ENCODE measurements around the gene CACNA1I.

Gene CACNA1I

DNA sequence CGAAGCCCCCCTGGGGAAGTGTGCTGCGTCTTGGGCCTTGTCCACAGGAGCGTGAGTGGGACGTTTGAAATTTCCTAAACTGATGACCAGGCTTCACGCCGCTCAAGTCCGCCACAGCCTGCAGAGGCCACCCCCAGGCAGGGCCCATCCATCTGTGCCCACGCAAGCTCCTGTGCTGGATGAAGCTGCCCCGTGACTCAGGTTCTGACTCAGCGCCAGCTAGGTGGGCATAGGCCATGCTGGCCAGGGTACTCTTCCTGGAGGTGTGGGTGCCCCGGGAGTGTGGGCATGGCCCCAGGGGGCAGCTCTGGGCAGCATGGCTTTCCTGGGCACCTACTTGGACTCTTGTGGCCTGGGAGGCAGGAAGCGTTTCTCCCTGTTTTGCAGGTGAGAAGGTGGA lies 134.8 kb downstream of the CACNA1I start:
- no peak for DNase-seq (ENCODE audit: low read depth)
- H3K4me3 ChIP-seq (ENCODE audit: low read depth, low read length) = no peak overlapping the region
- TF ChIP-seq, protein P1, sequence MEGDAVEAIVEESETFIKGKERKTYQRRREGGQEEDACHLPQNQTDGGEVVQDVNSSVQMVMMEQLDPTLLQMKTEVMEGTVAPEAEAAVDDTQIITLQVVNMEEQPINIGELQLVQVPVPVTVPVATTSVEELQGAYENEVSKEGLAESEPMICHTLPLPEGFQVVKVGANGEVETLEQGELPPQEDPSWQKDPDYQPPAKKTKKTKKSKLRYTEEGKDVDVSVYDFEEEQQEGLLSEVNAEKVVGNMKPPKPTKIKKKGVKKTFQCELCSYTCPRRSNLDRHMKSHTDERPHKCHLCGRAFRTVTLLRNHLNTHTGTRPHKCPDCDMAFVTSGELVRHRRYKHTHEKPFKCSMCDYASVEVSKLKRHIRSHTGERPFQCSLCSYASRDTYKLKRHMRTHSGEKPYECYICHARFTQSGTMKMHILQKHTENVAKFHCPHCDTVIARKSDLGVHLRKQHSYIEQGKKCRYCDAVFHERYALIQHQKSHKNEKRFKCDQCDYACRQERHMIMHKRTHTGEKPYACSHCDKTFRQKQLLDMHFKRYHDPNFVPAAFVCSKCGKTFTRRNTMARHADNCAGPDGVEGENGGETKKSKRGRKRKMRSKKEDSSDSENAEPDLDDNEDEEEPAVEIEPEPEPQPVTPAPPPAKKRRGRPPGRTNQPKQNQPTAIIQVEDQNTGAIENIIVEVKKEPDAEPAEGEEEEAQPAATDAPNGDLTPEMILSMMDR (IDR thresholded peaks at IDR 0.05; ENCODE audit: low read depth, low read length, missing control alignments) = no peak

DNA sequence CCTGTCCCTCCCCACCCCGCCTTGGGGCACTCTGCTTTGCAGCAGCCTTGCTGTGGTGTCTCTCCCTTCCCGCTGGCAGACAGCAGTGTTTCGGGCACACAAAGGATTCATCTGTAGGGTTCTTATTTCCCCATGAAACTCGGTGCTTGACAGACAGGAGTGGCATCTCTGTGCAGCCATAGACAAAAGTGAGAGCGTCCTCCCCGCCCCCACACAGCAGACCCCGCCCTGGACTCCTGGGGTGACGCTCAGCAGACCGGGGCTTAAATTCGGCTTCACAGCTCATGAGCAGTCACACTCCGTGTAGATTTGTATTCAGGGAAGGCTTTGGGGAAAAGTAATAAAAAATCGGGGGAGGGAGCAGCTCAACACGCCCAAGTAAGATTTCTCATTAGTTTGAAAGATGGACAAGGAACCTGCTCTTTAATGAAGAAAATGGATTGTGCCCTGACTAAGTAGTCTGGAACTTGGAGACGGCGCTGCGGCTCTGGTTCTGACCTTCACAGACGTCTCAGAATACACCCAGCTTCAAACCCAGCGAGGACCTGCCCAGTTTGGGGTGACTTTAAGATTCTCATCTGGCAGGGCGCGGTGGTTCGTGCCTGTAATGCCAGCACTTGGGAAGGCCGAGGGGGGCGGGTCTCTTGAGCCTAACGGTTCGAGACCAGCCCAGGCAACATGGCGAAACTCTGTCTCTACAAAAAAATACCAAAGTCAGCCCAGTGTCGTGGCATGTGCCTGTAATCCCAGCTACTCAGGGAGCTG lies 136.0 kb downstream of the CACNA1I start:
- TF ChIP-seq, protein P1 (IDR thresholded peaks at IDR 0.05; ENCODE audit: low read depth, low read length, missing control alignments) = no peak
- H3K4me3 ChIP-seq (ENCODE audit: low read depth, low read length) = no peak overlapping the region
- DNase-seq (ENCODE audit: low read depth) = no peak

DNA sequence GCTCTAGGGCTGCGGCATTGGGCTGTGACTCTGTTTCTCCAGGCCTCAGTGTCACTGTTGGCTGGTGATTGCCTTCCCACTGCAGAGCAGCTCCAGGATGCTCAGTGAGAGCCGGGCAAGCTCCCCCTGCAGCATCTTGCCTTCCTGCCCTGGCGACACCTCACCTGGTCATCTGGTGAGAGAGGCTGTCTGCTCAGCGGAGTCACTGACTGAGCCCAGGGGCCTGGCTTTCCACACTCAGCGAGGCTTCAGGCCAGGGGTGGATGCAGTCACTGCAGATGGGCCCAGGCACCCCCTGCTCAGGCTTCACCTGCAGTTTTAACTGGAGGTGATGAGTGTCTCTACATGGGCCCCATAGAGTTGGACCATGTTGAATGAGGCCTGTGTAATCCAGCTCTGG lies 136.8 kb downstream of the CACNA1I start:
- TF ChIP-seq, protein P1 (IDR thresholded peaks at IDR 0.05; ENCODE audit: low read depth, low read length, missing control alignments) = no peak
- DNase-seq (ENCODE audit: low read depth) = no peak
- H3K4me3 ChIP-seq (ENCODE audit: low read depth, low read length) = no peak overlapping the region

DNA sequence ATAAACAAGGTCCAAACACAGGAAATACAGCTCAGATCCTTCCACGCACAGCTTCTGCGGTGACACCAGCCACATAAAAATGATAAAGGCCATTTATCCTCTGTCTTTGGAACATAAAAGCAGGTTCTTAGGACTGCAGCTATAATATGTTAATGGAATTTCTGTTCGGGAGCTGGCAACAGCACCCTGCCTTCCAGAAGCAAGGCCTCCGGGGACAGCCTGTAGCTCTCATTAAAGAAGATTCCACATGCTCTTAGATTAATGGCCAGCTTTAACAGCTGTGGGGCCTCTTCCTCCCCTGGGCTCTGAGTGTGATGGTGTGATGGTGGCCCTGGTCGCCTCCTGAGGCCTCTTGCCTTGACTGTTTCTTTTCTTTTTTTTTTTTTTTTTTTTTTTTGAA lies 137.3 kb downstream of the CACNA1I start:
- DNase-seq (ENCODE audit: low read depth) = no peak
- TF ChIP-seq, protein P1 (IDR thresholded peaks at IDR 0.05; ENCODE audit: low read depth, low read length, missing control alignments) = no peak
- H3K4me3 ChIP-seq (ENCODE audit: low read depth, low read length) = no peak overlapping the region

DNA sequence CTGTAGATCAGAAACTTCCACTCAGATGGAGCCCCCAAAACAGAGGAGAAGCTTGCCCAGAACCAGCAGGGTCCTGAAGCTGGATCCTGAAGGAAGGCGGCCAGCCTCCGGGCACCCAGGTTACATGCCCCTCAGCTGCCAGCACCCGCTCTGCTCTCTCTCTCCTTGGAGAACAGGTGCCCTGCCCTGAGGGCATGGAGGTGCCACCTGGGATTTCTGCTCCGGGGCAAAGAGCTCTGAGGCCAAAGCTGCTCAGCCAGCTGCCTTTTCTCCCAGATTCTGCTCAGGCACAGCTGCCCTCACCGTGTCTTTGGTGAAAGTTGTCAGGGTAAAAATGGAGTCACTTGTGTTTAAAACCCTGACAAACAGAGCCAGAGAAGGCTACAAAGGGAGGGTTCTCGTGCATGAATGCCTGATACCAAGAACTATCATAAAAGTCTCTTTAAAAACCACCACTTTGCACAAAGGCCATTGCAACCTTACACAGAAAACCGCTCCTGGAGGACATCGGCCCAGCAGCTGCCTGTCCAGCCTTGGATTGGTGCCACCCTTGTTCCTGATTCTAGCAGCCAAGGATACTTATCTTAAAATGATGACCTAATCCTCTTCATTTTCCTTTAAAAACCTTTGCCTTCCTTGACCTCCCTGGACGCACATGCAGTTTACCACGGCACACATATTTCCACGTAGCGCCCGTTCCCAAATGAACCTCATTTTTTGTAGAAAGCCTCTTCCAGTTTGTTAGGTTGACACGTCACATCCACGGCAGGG lies 140.0 kb downstream of the CACNA1I start:
- no peak for DNase-seq (ENCODE audit: low read depth)
- no peak overlapping the region for H3K4me3 ChIP-seq (ENCODE audit: low read depth, low read length)
- TF ChIP-seq, protein P1 (IDR thresholded peaks at IDR 0.05; ENCODE audit: low read depth, low read length, missing control alignments) = no peak

DNA sequence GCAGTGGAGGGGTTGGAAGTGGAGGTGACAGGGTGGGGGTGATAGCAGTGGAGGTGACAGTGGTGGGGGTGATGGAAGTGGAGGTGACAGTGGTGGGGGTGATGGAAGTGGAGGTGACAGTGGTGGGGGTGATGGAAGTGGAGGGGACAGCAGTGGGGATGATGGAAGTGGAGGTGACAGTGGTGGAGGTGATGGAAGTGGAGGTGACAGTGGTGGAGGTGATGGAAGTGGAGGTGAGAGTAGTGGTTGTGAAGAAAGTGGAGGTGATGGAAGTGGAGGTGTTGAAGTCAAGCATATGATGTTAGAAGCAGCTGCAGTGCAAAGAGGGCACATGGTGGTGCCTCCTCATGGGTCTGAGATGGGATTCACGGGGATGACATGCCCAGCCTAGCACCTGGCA lies 141.5 kb downstream of the CACNA1I start:
- no peak for DNase-seq (ENCODE audit: low read depth)
- TF ChIP-seq, protein P1 (IDR thresholded peaks at IDR 0.05; ENCODE audit: low read depth, low read length, missing control alignments) = no peak

More for the DNA sequence above, 141.5 kb downstream of the CACNA1I start:
- no peak overlapping the region for H3K4me3 ChIP-seq (ENCODE audit: low read depth, low read length)

All from GM12864 (cell line).